H1 (cell line): Measurements from ENCODE around the gene DMBX1. TPM values are rescaled to one million over a fixed set of nuclear protein-coding genes. Genes with fewer than 3 reads are reported as not detected.

Source experiments
- CTCF ChIA-PET: fragments of 300-600 bp; sonication (Branson Sonifier 250); formaldehyde crosslinking; loops from one replicate; lab custom pipeline; 2021; ENCODE audit not compliant: partially characterized antibody; lab: Charles Lee
- POLR2A ChIA-PET: fragments of 300-600 bp; sonication (Branson Sonifier 250); formaldehyde crosslinking; loops from one replicate; lab custom pipeline; 2021; ENCODE audit warnings: inconsistent platforms; ENCODE audit not compliant: partially characterized antibody; lab: Charles Lee
- DNase-seq, 2 experiments: peaks; one replicate each; pipeline versions ENCODE4 v3.0.0 to v3.0.0-alpha.2; 2010 to 2022; ENCODE audit warnings: low spot score in 2 of 2, low read depth in 1 of 2, mixed read lengths in 1 of 2
- FAIRE-seq: peaks from 2 replicates; lab custom pipeline; 2011; peaks lifted over from hg19 to GRCh38; lab: Jason Lieb, UNC
- H2AFZ ChIP-seq: 2 replicates; pipeline ENCODE4 v1.8.1; 2012; ENCODE audit warnings: low read length, inconsistent platforms
- H2AK5ac ChIP-seq: 2 replicates; pipeline ENCODE4 v1.6.1; 2013; ENCODE audit warnings: low read depth, low read length
- H2BK120ac ChIP-seq: replicated peaks from 2 replicates; pipeline ENCODE3; 2013; ENCODE audit warnings: low read depth, low read length, inconsistent platforms
- H2BK12ac ChIP-seq: 2 replicates; pipeline ENCODE4 v1.6.1; 2013; ENCODE audit warnings: low read depth, low read length
- H2BK15ac ChIP-seq: 2 replicates; pipeline ENCODE4 v1.6.1; 2013; ENCODE audit warnings: low read length
- H2BK20ac ChIP-seq: 2 replicates; pipeline ENCODE4 v1.6.1; 2013; ENCODE audit warnings: low read length
- H2BK5ac ChIP-seq: 2 replicates; pipeline ENCODE4 v1.6.1; 2013; ENCODE audit warnings: low read depth, low read length
- H3K14ac ChIP-seq: 2 replicates; pipeline ENCODE4 v1.6.1; 2013; ENCODE audit warnings: inconsistent platforms; ENCODE audit not compliant: insufficient read length
- H3K18ac ChIP-seq: 2 replicates; pipeline ENCODE4 v1.6.1; 2013; ENCODE audit warnings: low read length; ENCODE audit errors: extremely low read depth
- H3K23ac ChIP-seq: 2 replicates; pipeline ENCODE4 v1.6.1; 2013; ENCODE audit warnings: inconsistent platforms; ENCODE audit not compliant: insufficient read length
- H3K23me2 ChIP-seq: 2 replicates; pipeline ENCODE4 v1.6.1; 2013; ENCODE audit warnings: low read depth, low read length
- H3K27ac ChIP-seq: 2 replicates; pipeline ENCODE4 v1.6.1; 2011; ENCODE audit warnings: low read depth, low read length, inconsistent platforms
- H3K27me3 ChIP-seq, 4 experiments: replicated peaks in 1 of 4; 1 replicate in 1 of 4; 2 replicates in 3 of 4; pipeline versions ENCODE4 v1.6.1 to v1.8.1; 2011 to 2013; ENCODE audit warnings: low read length in 3 of 4, mild to moderate bottlenecking in 3 of 4, inconsistent platforms in 2 of 4, mixed read lengths in 2 of 4, moderate library complexity in 1 of 4; ENCODE audit not compliant: control insufficient read depth in 3 of 4, insufficient read depth in 3 of 4; ENCODE audit errors: extremely low read depth in 1 of 4
- H3K36me3 ChIP-seq, 4 experiments: 2 replicates each; pipeline versions ENCODE4 v1.6.1 to v1.8.1; 2011 to 2013; ENCODE audit warnings: mild to moderate bottlenecking in 4 of 4, low read length in 3 of 4, moderate library complexity in 2 of 4, control low read depth in 1 of 4, inconsistent platforms in 1 of 4; ENCODE audit not compliant: insufficient read depth in 4 of 4, control insufficient read depth in 2 of 4
- H3K4ac ChIP-seq: replicated peaks from 2 replicates; pipeline ENCODE3; 2013; ENCODE audit warnings: low read length, low read depth, mixed read lengths, inconsistent platforms; ENCODE audit not compliant: insufficient read length
- H3K4me1 ChIP-seq, 4 experiments: replicated peaks in 1 of 4; 1 replicate in 1 of 4; 2 replicates in 3 of 4; pipeline versions ENCODE4 v1.6.1 to v1.8.1; 2011 to 2013; ENCODE audit warnings: low read length in 3 of 4, inconsistent platforms in 2 of 4, mixed read lengths in 1 of 4; ENCODE audit not compliant: insufficient read depth in 4 of 4, control insufficient read depth in 3 of 4
- H3K4me2 ChIP-seq, 2 experiments: 2 replicates each; pipeline versions ENCODE4 v1.6.1 to v1.8.1; 2011 to 2013; ENCODE audit warnings: low read depth in 2 of 2, low read length in 2 of 2, control low read depth in 1 of 2, inconsistent platforms in 1 of 2, mild to moderate bottlenecking in 1 of 2; ENCODE audit not compliant: insufficient read depth in 1 of 2
- H3K4me3 ChIP-seq, 4 experiments: fragments of 200-600, 300-600 bp in 1 of 4; sonication (generic), shearing (Covaris generic), sonication (Bioruptor Twin) in 1 of 4; 2 replicates each; pipeline versions ENCODE4 v1.5.1 to v1.8.1; 2011 to 2016; ENCODE audit warnings: low read length in 4 of 4, low read depth in 3 of 4, control low read depth in 2 of 4, inconsistent platforms in 2 of 4, mild to moderate bottlenecking in 2 of 4, mixed read lengths in 1 of 4, moderate library complexity in 1 of 4; ENCODE audit not compliant: insufficient read depth in 2 of 4; ENCODE audit errors: extremely low read depth in 1 of 4
- H3K56ac ChIP-seq: replicated peaks from 2 replicates; pipeline ENCODE3; 2013; ENCODE audit warnings: low read depth, mild to moderate bottlenecking, mixed read lengths, low read length, inconsistent platforms; ENCODE audit not compliant: insufficient read length
- H3K79me1 ChIP-seq: 2 replicates; pipeline ENCODE4 v1.6.1; 2013; ENCODE audit warnings: low read depth, low read length, control low read depth
- H3K79me2 ChIP-seq, 2 experiments: 2 replicates each; pipeline versions ENCODE4 v1.6.1 to v1.8.1; 2012 to 2013; ENCODE audit warnings: low read length in 2 of 2, mild to moderate bottlenecking in 2 of 2, inconsistent platforms in 1 of 2; ENCODE audit not compliant: insufficient read depth in 2 of 2, control insufficient read depth in 1 of 2
- H3K9ac ChIP-seq, 4 experiments: replicated peaks in 1 of 4; 1 replicate in 1 of 4; 2 replicates in 3 of 4; pipeline versions ENCODE4 v1.6.1 to v1.8.1; 2011 to 2013; ENCODE audit warnings: low read depth in 3 of 4, low read length in 3 of 4, control low read depth in 2 of 4, mild to moderate bottlenecking in 2 of 4, moderate library complexity in 2 of 4, inconsistent platforms in 1 of 4; ENCODE audit errors: extremely low read depth in 1 of 4
- H3K9me3 ChIP-seq, 2 experiments: 2 replicates each; pipeline versions ENCODE4 v1.6.1 to v1.8.1; 2012 to 2013; ENCODE audit warnings: mild to moderate bottlenecking in 2 of 2, moderate library complexity in 2 of 2, control low read depth in 1 of 2, inconsistent platforms in 1 of 2, low read depth in 1 of 2, low read length in 1 of 2, mixed read lengths in 1 of 2; ENCODE audit not compliant: insufficient read depth in 2 of 2
- H4K20me1 ChIP-seq, 2 experiments: replicated peaks in 1 of 2; 2 replicates each; pipeline versions ENCODE3 to v1.8.1; 2011 to 2013; ENCODE audit warnings: inconsistent platforms in 2 of 2, low read length in 2 of 2, mild to moderate bottlenecking in 1 of 2; ENCODE audit not compliant: insufficient read depth in 2 of 2, control insufficient read depth in 1 of 2
- H4K5ac ChIP-seq: 2 replicates; pipeline ENCODE4 v1.6.1; 2013; ENCODE audit warnings: low read length, low read depth, mixed read lengths, inconsistent platforms; ENCODE audit not compliant: insufficient read length
- H4K8ac ChIP-seq: 2 replicates; pipeline ENCODE4 v1.8.0; 2013; ENCODE audit warnings: mild to moderate bottlenecking, moderate library complexity, low read length, inconsistent platforms; ENCODE audit not compliant: insufficient read depth; ENCODE audit errors: extremely low read depth
- H4K91ac ChIP-seq: replicated peaks from 2 replicates; pipeline ENCODE3; 2013; ENCODE audit warnings: low read length, mixed read lengths, inconsistent platforms; ENCODE audit not compliant: insufficient read length
- CHD2 ChIP-seq: IDR thresholded peaks from 2 replicates; pipeline ENCODE4 v1.6.1; 2012; ENCODE audit warnings: low read length, improper control_type of control experiment
- SAP30 ChIP-seq: fragments of 300-600 bp; sonication (generic); IDR thresholded peaks from 2 replicates; pipeline ENCODE4 v1.7.1; 2012; ENCODE audit warnings: low read length, moderate library complexity, mild to moderate bottlenecking, inconsistent platforms; ENCODE audit not compliant: insufficient read depth, insufficient replicate concordance
- WGBS, 2 experiments: shearing (Covaris generic) in 1 of 2; methylation state at CpG; one replicate each; pipeline versions ENCODE4 v1.1.6 to v1.1.7; 2013 to 2015; ENCODE audit warnings: low lambda C conversion rate in 2 of 2, mixed read lengths in 2 of 2, inconsistent platforms in 1 of 2, low coverage in 1 of 2, missing lambda C conversion rate in 1 of 2; ENCODE audit not compliant: insufficient replicate concordance in 2 of 2, insufficient coverage in 1 of 2, insufficient read length in 1 of 2; ENCODE audit errors: extremely low coverage in 1 of 2, missing lambda C conversion rate in 1 of 2; 5-methylcytosine and 5-hydroxymethylcytosine counted together
- polyA plus RNA-seq, 7 experiments: library from polyadenylated mRNA; depleted of rRNA in 3 of 7; stranded (reverse) in 5 of 7; unstranded in 2 of 7; fragments of >200 nt in 5 of 7; fragments of 200-250 nt in 2 of 7; gene quantifications; 1 replicate in 5 of 7; 2 replicates in 1 of 7; 4 replicates in 1 of 7; pipeline versions ENCODE4 v1.2.1 to v1.2.3, GENCODE V29; 2011 to 2013; ENCODE audit warnings: missing spikeins in 2 of 7, mixed read lengths in 2 of 7
- total RNA-seq: library from RNA; stranded (reverse); fragmentation: NEBNext Ultra II Directional; extraction: Animal tissue kit (Norgen Biotek cat#: 25700); gene quantifications from 2 replicates; pipeline ENCODE4 v1.2.1, GENCODE V29; 2021

The DMBX1 gene
- total and polyA plus RNA-seq, 2 of the 8 experiments (the other 6 are each of a cell fraction or from before 2014, with no cell fraction given): 0.23 to 0.30 TPM

- H3K14ac ChIP-seq: no peak overlapping the region
- POLR2A ChIA-PET: interaction anchor here (1.9 kb wide), 1 partner anchor 10 kb away, joined by 6 read pairs; no protein-coding TSS in a partner anchor
Observed at GRCh38 chr1:46461809-46462448, 27.7 kb upstream of the DMBX1 start.

More at GRCh38 chr1:46461809-46462448, 27.7 kb upstream of the DMBX1 start:
- no peak for TF ChIP-seq SAP30
- no peak for TF ChIP-seq CHD2
- TF ChIP-seq, all 59 proteins: peak for 0
- Histone ChIP-seq H3K23me2 (peaks cover 3% of the 10 kb centered on the region; the same call in 1 of the 2 replicates), H4K8ac (no peak overlapping the region), H3K4ac (no peak overlapping the region), H4K91ac (no peak overlapping the region), H3K27me3 (peaks cover 8 to 59% (median 31%) of the 10 kb centered on the region in 4 experiments), H3K56ac (no peak overlapping the region), H2BK120ac (no peak overlapping the region), H3K36me3 (no peaks in the 10 kb centered on the region), H4K5ac (no peak overlapping the region), H3K23ac (no peak overlapping the region), H3K18ac (no peak overlapping the region), H2BK5ac (no peak overlapping the region), H3K27ac (no peak overlapping the region), H3K4me3 (no peak overlapping the region), H2AFZ (no peak overlapping the region), H2BK20ac (no peak overlapping the region), H4K20me1 (peaks cover under 1 to 8% of the 10 kb centered on the region in 2 experiments), H3K9ac (no peak overlapping the region), H3K9me3 (no peaks in the 10 kb centered on the region), H2BK12ac (no peak overlapping the region), H3K4me2 (no peak overlapping the region), H3K4me1 (peaks cover 0 to 15% (median 8%) of the 10 kb centered on the region in 4 experiments; a peak in 6 of 7 replicates), H2BK15ac (no peak overlapping the region), H3K79me1 (no peaks in the 10 kb centered on the region), H2AK5ac (no peak overlapping the region), H3K79me2 (no peaks in the 10 kb centered on the region)
- no peak for FAIRE-seq
- DNase-seq: no peak
- CTCF ChIA-PET: interaction anchor here (0.6 to 20.4 kb wide), 5 partner anchors 8 to 66 kb away, joined by 3 to 497 read pairs (median 3); no protein-coding TSS in a partner anchor
- WGBS, 2 experiments: 78% methylated on average over 5 of the region's 5 CpGs; no CpG with 5 or more reads in 1 of the 2 experiments
